ENCODE results near the gene TSFM. TPM values are rescaled to one million over a fixed set of nuclear protein-coding genes. Genes with fewer than 3 reads are reported as not detected.
A peak's percentile ranks its signal among the peaks of the same experiment; 100 is the strongest.

TSFM gene
- total RNA-seq, 2 donors from 2014 or later, result 37.7 to 39.9 TPM

DNA sequence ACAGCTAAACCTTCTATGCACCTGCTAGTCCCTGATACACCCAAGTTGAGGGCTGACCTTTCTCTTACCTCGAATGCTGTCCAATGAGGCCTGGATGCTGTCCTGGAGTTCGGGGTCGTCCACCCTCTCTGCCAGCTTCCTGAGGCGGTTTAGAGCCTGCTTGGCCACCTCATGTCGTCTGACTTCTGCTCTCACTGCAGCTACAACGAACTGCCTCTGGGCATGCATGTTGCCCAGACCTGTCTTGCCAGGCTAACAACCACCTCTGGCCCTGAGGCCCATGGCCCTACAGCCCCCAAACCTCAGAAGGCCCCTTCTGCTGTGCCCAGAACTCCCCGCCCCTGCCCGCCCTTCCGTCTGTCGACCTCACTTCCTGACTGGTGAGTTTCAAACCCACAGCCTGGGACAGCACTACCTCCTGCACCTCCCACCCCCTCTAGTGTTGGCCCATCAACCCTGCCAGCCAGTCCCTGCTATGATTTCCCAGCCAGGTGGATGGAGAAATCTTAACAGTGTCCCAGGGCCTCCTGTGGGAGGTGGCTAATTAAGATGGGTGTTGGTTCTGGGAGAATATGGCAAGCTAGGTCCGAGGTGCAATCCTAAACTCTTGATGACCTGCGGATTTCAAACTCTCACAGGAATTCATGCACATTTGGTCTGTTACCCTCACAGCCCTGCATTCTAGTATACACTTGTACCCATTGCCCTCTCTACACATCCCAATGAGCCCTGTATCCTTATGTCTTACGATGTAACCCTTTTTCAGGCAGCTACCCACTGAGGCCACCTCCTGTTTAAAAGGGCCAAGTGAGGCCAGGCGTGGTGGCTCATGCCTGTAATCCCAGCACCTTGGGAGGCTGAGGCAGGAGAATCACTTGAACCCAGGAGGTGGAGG lies 40.5 kb upstream of the TSFM start:
- Histone ChIP-seq H3K27me3 (ENCODE audit: control insufficient read depth, insufficient read depth, low read length, poor library complexity, severe bottlenecking) (peaks cover 72% of the 10 kb centered on the region), H3K4me1 (ENCODE audit: control insufficient read depth, insufficient read depth, low read length) (no peaks in the 10 kb centered on the region), H3K9me3 (ENCODE audit: control insufficient read depth, low read length) (no peaks in the 10 kb centered on the region), H3K36me3 (ENCODE audit: control insufficient read depth, insufficient read depth, low read length) (peaks cover 10% of the 10 kb centered on the region), H3K4me3 (ENCODE audit: low read length) (no peak overlapping the region), H3K9ac (ENCODE audit: extremely low read depth, low read length, poor library complexity, severe bottlenecking) (no peak overlapping the region), H3K27ac (ENCODE audit: low read depth, low read length) (no peak overlapping the region)
- no peak overlapping the region for H3K4me3 Mint-ChIP-seq
- TF ChIP-seq, protein P1, sequence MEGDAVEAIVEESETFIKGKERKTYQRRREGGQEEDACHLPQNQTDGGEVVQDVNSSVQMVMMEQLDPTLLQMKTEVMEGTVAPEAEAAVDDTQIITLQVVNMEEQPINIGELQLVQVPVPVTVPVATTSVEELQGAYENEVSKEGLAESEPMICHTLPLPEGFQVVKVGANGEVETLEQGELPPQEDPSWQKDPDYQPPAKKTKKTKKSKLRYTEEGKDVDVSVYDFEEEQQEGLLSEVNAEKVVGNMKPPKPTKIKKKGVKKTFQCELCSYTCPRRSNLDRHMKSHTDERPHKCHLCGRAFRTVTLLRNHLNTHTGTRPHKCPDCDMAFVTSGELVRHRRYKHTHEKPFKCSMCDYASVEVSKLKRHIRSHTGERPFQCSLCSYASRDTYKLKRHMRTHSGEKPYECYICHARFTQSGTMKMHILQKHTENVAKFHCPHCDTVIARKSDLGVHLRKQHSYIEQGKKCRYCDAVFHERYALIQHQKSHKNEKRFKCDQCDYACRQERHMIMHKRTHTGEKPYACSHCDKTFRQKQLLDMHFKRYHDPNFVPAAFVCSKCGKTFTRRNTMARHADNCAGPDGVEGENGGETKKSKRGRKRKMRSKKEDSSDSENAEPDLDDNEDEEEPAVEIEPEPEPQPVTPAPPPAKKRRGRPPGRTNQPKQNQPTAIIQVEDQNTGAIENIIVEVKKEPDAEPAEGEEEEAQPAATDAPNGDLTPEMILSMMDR (conservative IDR thresholded peaks at IDR 0.05), result peak; percentile 39
- peak; percentile 84 for DNase-seq
- peaks cover 7% of the 10 kb centered on the region for H3K4me1 Mint-ChIP-seq
- WGBS, 2 experiments (ENCODE audit: insufficient coverage in 1 of 2, insufficient read length in 1 of 2), result 66 to 68% methylated on average over 12 to 14 of the region's 14 CpGs
- peaks cover 65% of the 10 kb centered on the region for H3K27me3 Mint-ChIP-seq (ENCODE audit: insufficient read depth)
- H3K27ac Mint-ChIP-seq, result no peak overlapping the region
- peaks cover 11% of the 10 kb centered on the region for H3K36me3 Mint-ChIP-seq (ENCODE audit: low read depth)
- peaks cover 3% of the 10 kb centered on the region for H3K9me3 Mint-ChIP-seq

DNA sequence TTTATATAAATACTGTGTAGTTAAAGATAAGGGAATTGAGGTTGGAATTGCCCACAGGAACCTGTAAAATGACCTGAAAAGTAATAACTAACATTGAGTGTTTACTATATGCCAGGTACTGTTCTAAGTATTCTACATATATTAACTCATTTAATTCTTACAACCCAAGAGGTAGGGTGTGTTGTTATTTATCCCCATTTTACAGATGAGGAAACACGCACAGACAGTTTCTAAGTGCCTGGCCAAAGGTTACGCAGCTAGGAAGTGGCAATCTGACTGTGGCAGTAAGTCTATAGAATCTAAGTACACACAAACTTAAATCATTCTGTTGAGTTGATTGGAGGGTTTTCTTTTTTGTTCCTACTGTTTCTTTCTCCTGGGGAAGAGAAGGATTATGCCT lies 38.8 kb upstream of the TSFM start:
- Mint-ChIP-seq H3K27ac (no peak overlapping the region), H3K4me3 (peak overlapping the region; percentile 94), H3K4me1 (peaks cover 7% of the 10 kb centered on the region), H3K36me3 (ENCODE audit: low read depth) (peaks cover 26% of the 10 kb centered on the region), H3K9me3 (peaks cover 3% of the 10 kb centered on the region), H3K27me3 (ENCODE audit: insufficient read depth) (peaks cover 54% of the 10 kb centered on the region)
- no peak for DNase-seq
- H3K4me1 ChIP-seq (ENCODE audit: control insufficient read depth, insufficient read depth, low read length), result no peaks in the 10 kb centered on the region
- H3K27ac ChIP-seq (ENCODE audit: low read depth, low read length), result no peak overlapping the region
- H3K4me3 ChIP-seq (ENCODE audit: low read length), result no peak overlapping the region
- WGBS, 2 experiments (ENCODE audit: insufficient coverage in 1 of 2, insufficient read length in 1 of 2), result 100% methylated on average over 1 of the region's 2 CpGs; no CpG with 5 or more reads in 1 of the 2 experiments
- no peak overlapping the region for H3K9ac ChIP-seq (ENCODE audit: extremely low read depth, low read length, poor library complexity, severe bottlenecking)
- H3K36me3 ChIP-seq (ENCODE audit: control insufficient read depth, insufficient read depth, low read length), result peaks cover 27% of the 10 kb centered on the region
- TF ChIP-seq, protein P1 (conservative IDR thresholded peaks at IDR 0.05), result no peak
- no peaks in the 10 kb centered on the region for H3K9me3 ChIP-seq (ENCODE audit: control insufficient read depth, low read length)
- H3K27me3 ChIP-seq (ENCODE audit: control insufficient read depth, insufficient read depth, low read length, poor library complexity, severe bottlenecking), result peaks cover 55% of the 10 kb centered on the region

DNA sequence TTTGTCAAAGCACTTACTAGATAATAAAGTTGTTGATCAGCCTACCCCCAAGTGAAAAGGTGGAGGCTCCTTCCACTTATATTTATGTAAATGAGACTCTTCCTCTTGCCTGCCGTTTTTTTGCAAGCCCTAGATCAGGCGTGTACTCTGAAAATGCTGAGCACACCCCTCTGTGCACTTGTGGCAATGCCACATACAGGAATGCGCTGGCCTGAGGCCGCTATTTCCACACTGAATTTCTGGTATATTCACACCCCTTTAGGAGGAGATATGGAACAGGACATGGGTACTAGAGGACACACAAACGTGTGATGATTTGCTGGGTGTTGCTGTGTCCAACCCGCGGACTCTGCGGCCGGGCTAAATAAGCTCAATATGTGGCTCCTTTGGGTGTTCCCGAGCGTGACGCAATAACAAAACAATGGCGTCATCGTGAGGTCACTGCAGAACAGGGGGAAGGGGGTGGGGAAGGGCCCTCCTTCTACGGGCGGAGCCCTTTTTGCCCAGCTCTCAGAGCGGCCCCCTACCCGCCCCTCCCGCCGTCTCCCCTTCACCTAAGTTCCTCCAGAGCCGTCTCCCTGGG lies 38.3 kb upstream of the TSFM start:
- TF ChIP-seq, protein P1 (conservative IDR thresholded peaks at IDR 0.05), result no peak
- H3K9ac ChIP-seq (ENCODE audit: extremely low read depth, low read length, poor library complexity, severe bottlenecking), result peak overlapping the region; percentile 97
- WGBS, 2 experiments (ENCODE audit: insufficient coverage in 1 of 2, insufficient read length in 1 of 2), result 31 to 53% methylated on average over 14 to 21 of the region's 21 CpGs

More for the DNA sequence above, 38.3 kb upstream of the TSFM start:
- Mint-ChIP-seq H3K4me1 (peaks cover 5% of the 10 kb centered on the region), H3K27ac (peak overlapping the region; percentile 99), H3K9me3 (peaks cover 3% of the 10 kb centered on the region), H3K4me3 (peak overlapping the region; percentile 94), H3K36me3 (ENCODE audit: low read depth) (peaks cover 31% of the 10 kb centered on the region), H3K27me3 (ENCODE audit: insufficient read depth) (peaks cover 49% of the 10 kb centered on the region)
- no peaks in the 10 kb centered on the region for H3K4me1 ChIP-seq (ENCODE audit: control insufficient read depth, insufficient read depth, low read length)
- H3K9me3 ChIP-seq (ENCODE audit: control insufficient read depth, low read length), result no peaks in the 10 kb centered on the region
- peaks cover 50% of the 10 kb centered on the region for H3K27me3 ChIP-seq (ENCODE audit: control insufficient read depth, insufficient read depth, low read length, poor library complexity, severe bottlenecking)
- H3K27ac ChIP-seq (ENCODE audit: low read depth, low read length), result peak overlapping the region; percentile 96
- peak overlapping the region; percentile 97 for H3K4me3 ChIP-seq (ENCODE audit: low read length)
- DNase-seq, result no peak
- peaks cover 32% of the 10 kb centered on the region for H3K36me3 ChIP-seq (ENCODE audit: control insufficient read depth, insufficient read depth, low read length)

All from endodermal cell (in vitro differentiated cells).